Stimulated activated CD8-positive, alpha-beta memory T cell treated with anti-CD3 and anti-CD28 coated beads, Interleukin-7, amount 100 ng/mL, for 4 hours (primary cell): ENCODE measurements around the gene TPPP.
A peak's percentile ranks its signal among the peaks of the same experiment; 100 is the strongest.

Experiments
- DNase-seq, 2 donors: peaks; one replicate each; pipeline ENCODE4 v3.0.0-alpha.2; 2020; ENCODE audit warnings: low read depth in 2 of 2

Gene TPPP

GRCh38 chr5:624951-625230 lies 68.3 kb downstream of the TPPP start:
- no peak for DNase-seq

GRCh38 chr5:624118-624950 lies 68.8 kb downstream of the TPPP start:
- no peak for DNase-seq

- DNase-seq: no peak
These were observed 69.6 kb downstream of the TPPP start for GRCh38 chr5:623531-623930.

- DNase-seq: no peak
These were observed 70.1 kb downstream of the TPPP start for GRCh38 chr5:622946-623522.

- no peak for DNase-seq
These were observed 70.8 kb downstream of the TPPP start for GRCh38 chr5:622359-622758.

- DNase-seq: no peak
These were observed 71.8 kb downstream of the TPPP start for GRCh38 chr5:621341-621761.

GRCh38 chr5:620586-621180 lies 72.5 kb downstream of the TPPP start:
- no peak for DNase-seq

- no peak for DNase-seq
These were observed 73.0 kb downstream of the TPPP start for GRCh38 chr5:620152-620551.

- no peak for DNase-seq
These were observed 73.7 kb downstream of the TPPP start for GRCh38 chr5:619444-619843.

GRCh38 chr5:618450-618849 lies 74.7 kb downstream of the TPPP start:
- DNase-seq: no peak

- DNase-seq: no peak
These were observed 75.3 kb downstream of the TPPP start for GRCh38 chr5:617896-618295.

GRCh38 chr5:616484-617039 lies 76.6 kb downstream of the TPPP start:
- DNase-seq: no peak

- no peak for DNase-seq
These were observed 80.4 kb downstream of the TPPP start for GRCh38 chr5:612498-613424.

- peak; percentile 85 to 91 for DNase-seq
These were observed 81.2 kb downstream of the TPPP start, which contains the start of gene CEP72 for GRCh38 chr5:611731-612486. TSS of gene CEP72 (plus strand) at chr5:612340. CDS start at chr5:612362, 22 bp downstream.

- no peak for DNase-seq
These were observed 82.1 kb downstream of the TPPP start for GRCh38 chr5:610744-611730.

- DNase-seq: no peak
These were observed 83.0 kb downstream of the TPPP start for GRCh38 chr5:610011-610743.
